Natural killer cell (primary cell): ENCODE results near the gene STARD13. TPM values are rescaled to one million over a fixed set of nuclear protein-coding genes. Genes with fewer than 3 reads are reported as not detected.

ENCODE experiments used
- ATAC-seq, 3 donors: fragments of 150-1000 bp in 2 of 3; fragments of 200-7000 bp in 1 of 3; cut with Tn5 transposase; 1 replicate in 1 of 3; 2 replicates in 2 of 3; pipeline ENCODE4 v1.10.0; 2021; ENCODE audit warnings: mild to moderate bottlenecking in 2 of 3, moderate library complexity in 2 of 3
- DNase-seq, 2 donors: peaks; one replicate each; pipeline versions ENCODE4 v3.0.0 to v3.0.0-alpha.2; 2013 to 2021; ENCODE audit warnings: mixed read lengths in 1 of 2
- H3K27ac ChIP-seq: one replicate; pipeline ENCODE4 v1.5.1; 2013; ENCODE audit warnings: mild to moderate bottlenecking, low read length
- H3K27me3 ChIP-seq: one replicate; pipeline ENCODE4 v1.6.1; 2013; ENCODE audit warnings: low read length; ENCODE audit not compliant: control insufficient read depth, insufficient read depth
- H3K36me3 ChIP-seq: one replicate; pipeline ENCODE4 v1.6.1; 2013; ENCODE audit warnings: low read length; ENCODE audit not compliant: control insufficient read depth, insufficient read depth
- H3K4me1 ChIP-seq: one replicate; pipeline ENCODE4 v1.6.1; 2013; ENCODE audit warnings: low read length; ENCODE audit not compliant: control insufficient read depth, insufficient read depth
- H3K4me3 ChIP-seq: one replicate; pipeline ENCODE4 v1.5.1; 2013; ENCODE audit warnings: low read length
- H3K9me3 ChIP-seq: one replicate; pipeline ENCODE4 v1.6.1; 2013; ENCODE audit warnings: low read length; ENCODE audit not compliant: control insufficient read depth, insufficient read depth
- H3K27ac Mint-ChIP-seq, 2 donors: one replicate each; pipeline ENCODE4 v1.8.0; 2022; ENCODE audit warnings: mild to moderate bottlenecking in 2 of 2, mixed read lengths in 2 of 2, moderate library complexity in 1 of 2
- H3K27me3 Mint-ChIP-seq, 2 donors: one replicate each; pipeline ENCODE4 v1.8.0; 2022; ENCODE audit warnings: low read depth in 2 of 2, mixed read lengths in 2 of 2
- H3K36me3 Mint-ChIP-seq: one replicate; pipeline ENCODE4 v1.8.0; 2022; ENCODE audit warnings: mixed read lengths
- H3K4me1 Mint-ChIP-seq, 2 donors: one replicate each; pipeline ENCODE4 v1.8.0; 2022; ENCODE audit warnings: mixed read lengths in 2 of 2
- H3K4me3 Mint-ChIP-seq: one replicate; pipeline ENCODE4 v1.8.0; 2022; ENCODE audit warnings: mild to moderate bottlenecking, moderate library complexity, mixed read lengths
- H3K9me3 Mint-ChIP-seq, 2 donors: one replicate each; pipeline ENCODE4 v1.8.0; 2022; ENCODE audit warnings: mixed read lengths in 2 of 2
- WGBS: methylation state at CpG from one replicate; pipeline ENCODE4 v1.1.7; 2013; ENCODE audit warnings: missing lambda C conversion rate; ENCODE audit not compliant: insufficient coverage; 5-methylcytosine and 5-hydroxymethylcytosine counted together
- intact Hi-C: fragments of 100-400 bp; cut with micrococcal nuclease; formaldehyde crosslinking; loops from one replicate; pipeline ENCODE4 v1.14.2; 2022
- total RNA-seq, 4 donors: library from RNA; stranded (reverse); fragments of 120-200 nt in 1 of 4; gene quantifications; one replicate each; pipeline versions ENCODE4 v1.2.3 to v1.2.4, GENCODE V29; 2013 to 2022
- TF ChIP-seq, protein P1 (sequence below): fragments of 200-600 bp; IDR thresholded peaks from one replicate; pipeline ENCODE4 v1.8.0; 2022; ENCODE audit warnings: antibody characterized with exemption

The STARD13 gene
- total RNA-seq, 3 donors from 2014 or later (not counting 1 experiment from before 2014, with no cell fraction given): not detected

DNA sequence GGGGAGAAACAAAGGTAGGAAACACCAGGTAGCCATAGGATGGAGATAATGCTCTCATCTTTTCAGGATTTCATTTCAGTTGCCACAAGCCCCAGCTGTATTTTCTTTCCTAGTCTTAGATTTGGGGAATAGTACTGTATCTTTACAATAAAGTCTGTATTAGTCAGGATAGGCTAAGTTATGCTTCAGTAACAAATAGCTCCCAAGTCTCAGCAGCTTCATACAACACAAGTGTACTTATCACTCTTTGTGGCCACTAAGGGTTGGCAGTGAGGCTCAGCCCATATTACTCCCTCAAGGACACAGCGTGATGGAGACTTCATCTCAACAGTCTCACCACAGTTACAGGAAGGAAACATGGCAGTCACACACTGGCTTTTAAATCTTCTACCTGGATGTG, 61.4 kb downstream of the STARD13 start:
- H3K9me3 ChIP-seq: no peaks in the 10 kb centered on the region
- H3K27me3 Mint-ChIP-seq: peaks cover 3 to 11% of the 10 kb centered on the region in 2 donors
- H3K27ac ChIP-seq: no peak overlapping the region
- H3K27me3 ChIP-seq: no peaks in the 10 kb centered on the region
- DNase-seq (no peak), ATAC-seq (no peak)
- no peaks in the 10 kb centered on the region for H3K9me3 Mint-ChIP-seq
- no peaks in the 10 kb centered on the region for H3K4me1 ChIP-seq
- no peak overlapping the region for H3K4me3 ChIP-seq
- intact Hi-C loops: no loop called here
- H3K4me1 Mint-ChIP-seq: no peaks in the 10 kb centered on the region
- TF ChIP-seq, protein P1, sequence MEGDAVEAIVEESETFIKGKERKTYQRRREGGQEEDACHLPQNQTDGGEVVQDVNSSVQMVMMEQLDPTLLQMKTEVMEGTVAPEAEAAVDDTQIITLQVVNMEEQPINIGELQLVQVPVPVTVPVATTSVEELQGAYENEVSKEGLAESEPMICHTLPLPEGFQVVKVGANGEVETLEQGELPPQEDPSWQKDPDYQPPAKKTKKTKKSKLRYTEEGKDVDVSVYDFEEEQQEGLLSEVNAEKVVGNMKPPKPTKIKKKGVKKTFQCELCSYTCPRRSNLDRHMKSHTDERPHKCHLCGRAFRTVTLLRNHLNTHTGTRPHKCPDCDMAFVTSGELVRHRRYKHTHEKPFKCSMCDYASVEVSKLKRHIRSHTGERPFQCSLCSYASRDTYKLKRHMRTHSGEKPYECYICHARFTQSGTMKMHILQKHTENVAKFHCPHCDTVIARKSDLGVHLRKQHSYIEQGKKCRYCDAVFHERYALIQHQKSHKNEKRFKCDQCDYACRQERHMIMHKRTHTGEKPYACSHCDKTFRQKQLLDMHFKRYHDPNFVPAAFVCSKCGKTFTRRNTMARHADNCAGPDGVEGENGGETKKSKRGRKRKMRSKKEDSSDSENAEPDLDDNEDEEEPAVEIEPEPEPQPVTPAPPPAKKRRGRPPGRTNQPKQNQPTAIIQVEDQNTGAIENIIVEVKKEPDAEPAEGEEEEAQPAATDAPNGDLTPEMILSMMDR: no peak
- no peaks in the 10 kb centered on the region for H3K36me3 Mint-ChIP-seq
- no peak overlapping the region for H3K27ac Mint-ChIP-seq
- no peaks in the 10 kb centered on the region for H3K36me3 ChIP-seq
- 71% methylated on average over 1 of the region's 1 CpG for WGBS
- H3K4me3 Mint-ChIP-seq: no peak overlapping the region

DNA sequence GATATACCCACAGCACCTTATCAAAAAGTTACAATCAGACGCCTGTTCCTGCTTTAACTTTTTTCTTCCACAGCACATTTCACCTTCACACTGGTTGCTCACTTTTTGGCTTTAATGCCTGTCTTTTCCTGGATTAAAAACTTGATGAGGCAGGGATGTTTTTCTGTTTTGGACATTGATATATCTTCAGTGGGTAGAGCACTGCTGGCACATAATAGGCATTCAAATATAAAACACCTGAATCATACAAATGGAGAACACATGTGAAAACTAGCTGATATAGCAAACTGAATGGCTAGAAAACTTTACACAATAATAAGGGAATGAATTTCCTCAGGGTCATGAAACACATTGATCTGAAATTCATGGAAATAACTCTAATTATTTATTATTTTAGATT, 65.6 kb downstream of the STARD13 start:
- H3K4me1 ChIP-seq: no peaks in the 10 kb centered on the region
- no peak for ATAC-seq
- H3K4me1 Mint-ChIP-seq: no peaks in the 10 kb centered on the region
- no peak overlapping the region for H3K27ac ChIP-seq
- H3K9me3 ChIP-seq: no peaks in the 10 kb centered on the region
- no peaks in the 10 kb centered on the region for H3K36me3 Mint-ChIP-seq
- no peaks in the 10 kb centered on the region for H3K36me3 ChIP-seq
- 100% methylated on average over 1 of the region's 1 CpG for WGBS
- H3K27me3 Mint-ChIP-seq: peaks cover 0 to 2% of the 10 kb centered on the region in 2 donors
- TF ChIP-seq, protein P1: no peak
- no peak for DNase-seq
- H3K27me3 ChIP-seq: no peaks in the 10 kb centered on the region
- no peaks in the 10 kb centered on the region for H3K9me3 Mint-ChIP-seq
- no peak overlapping the region for H3K27ac Mint-ChIP-seq
- intact Hi-C loops: no loop called here
- H3K4me3 Mint-ChIP-seq: no peak overlapping the region
- no peak overlapping the region for H3K4me3 ChIP-seq

DNA sequence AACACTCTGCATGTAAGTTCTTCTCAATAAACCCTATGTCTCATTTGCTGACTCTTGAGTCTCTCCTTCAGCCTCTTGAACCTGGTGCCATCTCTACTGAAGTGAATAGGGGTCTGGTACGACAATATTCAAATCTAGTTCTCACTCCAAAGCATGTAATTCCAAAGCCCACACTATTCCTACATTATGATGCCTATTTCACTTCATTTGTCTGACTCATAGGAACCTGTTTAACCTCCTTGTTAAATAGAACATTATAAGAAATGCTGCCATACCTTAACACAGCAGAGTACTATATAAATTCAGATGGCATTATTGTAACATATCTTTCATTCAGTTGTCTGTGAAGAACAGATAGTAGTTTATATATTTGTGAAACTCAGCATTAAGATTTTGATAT, 67.1 kb downstream of the STARD13 start:
- no peaks in the 10 kb centered on the region for H3K4me1 ChIP-seq
- intact Hi-C loops: no loop called here
- 75% methylated on average over 1 of the region's 1 CpG for WGBS
- Mint-ChIP-seq H3K4me1 (no peaks in the 10 kb centered on the region), H3K9me3 (no peaks in the 10 kb centered on the region), H3K4me3 (no peak overlapping the region), H3K27ac (no peak overlapping the region), H3K27me3 (peaks cover 0 to 2% of the 10 kb centered on the region in 2 donors), H3K36me3 (no peaks in the 10 kb centered on the region)
- H3K4me3 ChIP-seq: no peak overlapping the region
- no peak for ATAC-seq
- H3K9me3 ChIP-seq: no peaks in the 10 kb centered on the region
- no peaks in the 10 kb centered on the region for H3K36me3 ChIP-seq
- TF ChIP-seq, protein P1: no peak
- H3K27ac ChIP-seq: no peak overlapping the region
- H3K27me3 ChIP-seq: no peaks in the 10 kb centered on the region
- no peak for DNase-seq

DNA sequence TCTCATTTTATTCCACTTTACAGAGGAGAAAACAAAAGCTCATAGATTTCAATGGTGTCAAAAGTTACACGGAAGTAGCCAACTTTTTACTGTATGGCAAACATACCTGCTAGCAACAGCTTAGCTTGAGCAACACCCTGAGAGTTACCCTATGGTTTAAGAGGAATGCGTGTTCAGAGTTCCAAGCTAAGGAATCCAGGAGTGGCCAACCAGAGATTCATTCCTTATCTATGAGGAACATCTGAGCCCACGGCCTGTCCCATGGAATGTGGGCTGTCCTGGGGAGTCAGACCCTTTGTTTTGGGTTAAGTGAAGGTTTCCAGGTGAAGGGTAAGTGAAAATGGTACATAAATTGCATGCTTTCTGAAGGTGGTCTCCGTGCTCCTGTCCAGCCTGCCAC, 67.5 kb downstream of the STARD13 start:
- TF ChIP-seq, protein P1: no peak
- DNase-seq: no peak
- no peak for ATAC-seq
- Histone ChIP-seq H3K27ac (no peak overlapping the region), H3K36me3 (no peaks in the 10 kb centered on the region), H3K9me3 (no peaks in the 10 kb centered on the region), H3K27me3 (no peaks in the 10 kb centered on the region), H3K4me3 (no peak overlapping the region), H3K4me1 (no peaks in the 10 kb centered on the region)
- Mint-ChIP-seq H3K27me3 (peaks cover 0 to 3% of the 10 kb centered on the region in 2 donors), H3K36me3 (no peaks in the 10 kb centered on the region), H3K27ac (no peak overlapping the region), H3K4me3 (no peak overlapping the region), H3K4me1 (no peaks in the 10 kb centered on the region), H3K9me3 (no peaks in the 10 kb centered on the region)
- intact Hi-C loops: no loop called here
- 86% methylated on average over 4 of the region's 4 CpGs for WGBS
